ENCODE data around the gene OGDH. TPM values are rescaled to one million over a fixed set of nuclear protein-coding genes. Genes with fewer than 3 reads are reported as not detected.

Gene OGDH
- total RNA-seq, 2 donors from 2014 or later, result 277 to 390 TPM

DNA sequence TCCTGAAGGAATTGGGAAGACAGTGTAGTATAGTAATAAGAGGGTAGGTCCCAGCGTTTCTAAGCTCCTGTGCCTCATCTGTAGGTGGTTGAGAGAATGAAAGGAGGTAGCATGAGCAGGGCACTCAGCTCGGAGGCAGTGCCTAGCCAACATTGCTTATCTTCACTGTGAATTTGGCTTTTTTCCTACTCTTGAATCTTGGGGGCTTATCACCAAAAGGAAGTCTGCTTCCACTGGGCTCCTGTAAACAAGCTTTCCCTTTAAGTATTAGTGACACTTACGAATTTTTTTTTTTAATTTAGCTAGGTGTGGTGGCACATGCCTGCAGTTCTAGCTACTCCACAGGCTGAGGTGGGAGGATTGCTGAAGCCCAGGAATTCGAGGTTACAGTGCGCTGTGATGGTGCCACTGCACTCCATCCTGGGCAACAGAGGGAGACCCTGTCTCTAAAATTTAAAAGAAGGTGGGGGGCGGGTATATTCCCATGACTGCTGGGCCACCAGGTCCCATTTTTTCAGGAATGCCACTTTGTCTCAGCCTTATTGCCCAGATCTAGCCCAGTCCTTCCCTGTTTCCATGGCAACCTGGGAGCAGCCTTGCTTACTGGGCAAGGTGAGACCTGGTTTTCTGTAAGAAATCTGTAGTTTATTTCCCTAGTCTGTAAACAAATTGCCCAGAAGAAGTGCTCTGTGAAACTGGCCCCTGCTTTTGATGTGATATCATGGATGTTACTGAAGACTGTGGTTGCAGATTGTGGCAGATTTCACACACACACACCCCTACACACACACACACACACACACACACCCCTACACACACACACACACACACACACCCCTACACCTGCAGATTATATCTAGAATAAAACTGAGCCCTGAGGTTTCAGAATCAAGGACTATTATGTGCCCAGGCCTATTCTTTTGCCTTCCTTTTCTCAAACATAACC, 19.4 kb downstream of the OGDH start:
- peak overlapping the region; percentile 7 to 47 for H3K27ac ChIP-seq
- H3K4me3 ChIP-seq, result no peak overlapping the region
- peaks cover 28% of the 10 kb centered on the region for H3K36me3 ChIP-seq
- TF ChIP-seq, protein P1, sequence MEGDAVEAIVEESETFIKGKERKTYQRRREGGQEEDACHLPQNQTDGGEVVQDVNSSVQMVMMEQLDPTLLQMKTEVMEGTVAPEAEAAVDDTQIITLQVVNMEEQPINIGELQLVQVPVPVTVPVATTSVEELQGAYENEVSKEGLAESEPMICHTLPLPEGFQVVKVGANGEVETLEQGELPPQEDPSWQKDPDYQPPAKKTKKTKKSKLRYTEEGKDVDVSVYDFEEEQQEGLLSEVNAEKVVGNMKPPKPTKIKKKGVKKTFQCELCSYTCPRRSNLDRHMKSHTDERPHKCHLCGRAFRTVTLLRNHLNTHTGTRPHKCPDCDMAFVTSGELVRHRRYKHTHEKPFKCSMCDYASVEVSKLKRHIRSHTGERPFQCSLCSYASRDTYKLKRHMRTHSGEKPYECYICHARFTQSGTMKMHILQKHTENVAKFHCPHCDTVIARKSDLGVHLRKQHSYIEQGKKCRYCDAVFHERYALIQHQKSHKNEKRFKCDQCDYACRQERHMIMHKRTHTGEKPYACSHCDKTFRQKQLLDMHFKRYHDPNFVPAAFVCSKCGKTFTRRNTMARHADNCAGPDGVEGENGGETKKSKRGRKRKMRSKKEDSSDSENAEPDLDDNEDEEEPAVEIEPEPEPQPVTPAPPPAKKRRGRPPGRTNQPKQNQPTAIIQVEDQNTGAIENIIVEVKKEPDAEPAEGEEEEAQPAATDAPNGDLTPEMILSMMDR (IDR thresholded peaks at IDR 0.05), result no peak
- H3K27me3 ChIP-seq, result no peaks in the 10 kb centered on the region
- DNase-seq (ENCODE audit: low spot score), result no peak
- H3K9me3 ChIP-seq, result no peaks in the 10 kb centered on the region
- H3K4me1 ChIP-seq, result peaks cover 0 to 73% of the 10 kb centered on the region in 2 donors

DNA sequence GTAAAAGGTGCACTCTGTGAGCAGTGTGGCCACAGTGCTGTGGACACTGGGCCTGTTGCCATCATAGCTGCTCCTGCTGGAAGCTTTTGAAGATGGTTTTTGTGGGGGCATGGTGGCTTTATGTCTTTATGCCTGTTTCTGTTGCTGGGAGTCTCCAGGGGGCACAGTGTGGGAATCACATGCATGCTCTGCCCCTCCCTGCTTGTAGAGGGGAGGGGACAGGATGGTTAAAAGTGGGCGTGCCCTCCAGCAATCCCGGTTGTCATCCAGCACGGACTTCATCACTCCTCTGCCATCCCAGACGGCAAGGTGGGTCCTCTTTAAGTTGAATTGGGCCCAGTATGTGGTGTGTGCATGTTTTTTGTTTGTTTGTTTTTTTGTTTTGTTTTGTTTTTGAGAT, 20.2 kb downstream of the OGDH start:
- Histone ChIP-seq H3K9me3 (no peaks in the 10 kb centered on the region), H3K36me3 (peaks cover 28% of the 10 kb centered on the region), H3K27me3 (no peaks in the 10 kb centered on the region), H3K4me3 (no peak overlapping the region), H3K4me1 (peaks cover 0 to 72% of the 10 kb centered on the region in 2 donors), H3K27ac (peak overlapping the region in 1 of 2 donors; percentile 47)
- no peak for DNase-seq (ENCODE audit: low spot score)
- TF ChIP-seq, protein P1 (IDR thresholded peaks at IDR 0.05), result no peak

DNA sequence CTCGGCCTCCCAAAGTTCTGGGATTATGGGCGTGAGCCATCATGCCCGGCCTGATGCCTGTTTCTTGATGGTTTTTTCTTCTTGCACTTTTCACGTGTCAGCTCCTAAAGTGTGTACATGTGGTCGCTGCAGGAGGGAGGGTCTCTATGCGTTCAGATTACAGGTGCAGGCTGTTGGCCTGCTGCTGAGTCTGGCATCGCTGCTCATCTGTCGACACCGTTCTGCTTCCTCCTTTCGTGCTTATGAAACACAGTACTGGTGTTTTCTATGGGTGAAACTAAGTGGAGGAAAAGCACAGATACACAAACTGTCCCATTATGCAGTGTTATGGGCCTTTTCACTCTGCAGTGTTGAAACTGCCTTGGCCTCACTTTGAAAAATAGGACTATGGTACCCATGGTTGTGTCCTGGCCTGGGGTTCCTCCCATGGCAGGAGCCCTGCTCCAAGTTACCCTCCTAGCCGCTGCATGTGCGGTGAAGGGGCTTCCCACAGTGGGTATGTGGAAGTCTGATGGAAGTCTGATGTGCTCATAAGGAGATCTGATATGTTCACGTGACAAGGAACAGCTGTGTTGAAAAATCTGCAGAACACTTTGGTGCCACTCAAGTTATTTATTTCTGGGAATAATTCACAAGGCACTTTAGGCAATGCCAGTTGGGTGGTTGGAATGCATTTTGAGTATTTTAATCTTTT, 23.5 kb downstream of the OGDH start:
- TF ChIP-seq, protein P1 (IDR thresholded peaks at IDR 0.05), result no peak
- no peak overlapping the region for H3K4me3 ChIP-seq
- H3K36me3 ChIP-seq, result peaks cover 21% of the 10 kb centered on the region
- no peaks in the 10 kb centered on the region for H3K9me3 ChIP-seq
- no peaks in the 10 kb centered on the region for H3K27me3 ChIP-seq
- no peak for DNase-seq (ENCODE audit: low spot score)
- peaks cover 0 to 77% of the 10 kb centered on the region in 2 donors for H3K4me1 ChIP-seq
- H3K27ac ChIP-seq, result peak overlapping the region; percentile 6 to 39

DNA sequence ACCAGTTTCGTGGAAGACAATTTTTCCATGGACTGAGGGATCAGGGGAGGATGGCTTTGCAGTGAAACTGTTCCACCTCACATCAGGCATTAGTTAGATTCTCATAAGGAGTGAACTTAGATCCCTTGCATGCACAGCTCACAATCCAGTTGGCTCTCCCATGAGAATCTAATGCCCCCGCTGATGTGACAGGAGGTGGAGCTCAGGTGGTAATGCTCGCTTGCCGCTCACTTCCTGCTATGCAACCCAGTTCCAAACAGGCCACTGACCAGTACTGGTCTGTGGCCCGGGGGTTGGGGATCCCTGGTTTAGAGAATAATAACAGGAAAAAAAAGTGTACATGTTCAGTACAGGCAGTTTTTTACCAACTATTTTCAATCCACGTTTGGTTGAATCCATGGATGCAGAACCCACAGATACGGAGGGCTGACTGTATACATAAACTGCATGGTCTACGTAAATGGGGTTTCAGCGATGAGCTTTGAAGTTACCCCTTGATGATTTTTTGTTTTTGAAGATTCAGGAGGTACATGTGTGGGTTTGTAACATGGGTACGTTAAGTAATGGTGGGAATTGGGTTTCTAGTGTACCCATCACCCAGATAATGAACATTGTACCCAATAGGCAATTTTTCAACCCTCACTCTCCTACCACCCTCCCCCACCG, 24.5 kb downstream of the OGDH start:
- H3K36me3 ChIP-seq, result peaks cover 12% of the 10 kb centered on the region
- peaks cover 0 to 81% of the 10 kb centered on the region in 2 donors for H3K4me1 ChIP-seq
- H3K27ac ChIP-seq, result peak overlapping the region; percentile 6 to 88
- H3K27me3 ChIP-seq, result no peaks in the 10 kb centered on the region
- no peak for DNase-seq (ENCODE audit: low spot score)
- H3K9me3 ChIP-seq, result no peaks in the 10 kb centered on the region
- TF ChIP-seq, protein P1 (IDR thresholded peaks at IDR 0.05), result no peak
- H3K4me3 ChIP-seq, result no peak overlapping the region

DNA sequence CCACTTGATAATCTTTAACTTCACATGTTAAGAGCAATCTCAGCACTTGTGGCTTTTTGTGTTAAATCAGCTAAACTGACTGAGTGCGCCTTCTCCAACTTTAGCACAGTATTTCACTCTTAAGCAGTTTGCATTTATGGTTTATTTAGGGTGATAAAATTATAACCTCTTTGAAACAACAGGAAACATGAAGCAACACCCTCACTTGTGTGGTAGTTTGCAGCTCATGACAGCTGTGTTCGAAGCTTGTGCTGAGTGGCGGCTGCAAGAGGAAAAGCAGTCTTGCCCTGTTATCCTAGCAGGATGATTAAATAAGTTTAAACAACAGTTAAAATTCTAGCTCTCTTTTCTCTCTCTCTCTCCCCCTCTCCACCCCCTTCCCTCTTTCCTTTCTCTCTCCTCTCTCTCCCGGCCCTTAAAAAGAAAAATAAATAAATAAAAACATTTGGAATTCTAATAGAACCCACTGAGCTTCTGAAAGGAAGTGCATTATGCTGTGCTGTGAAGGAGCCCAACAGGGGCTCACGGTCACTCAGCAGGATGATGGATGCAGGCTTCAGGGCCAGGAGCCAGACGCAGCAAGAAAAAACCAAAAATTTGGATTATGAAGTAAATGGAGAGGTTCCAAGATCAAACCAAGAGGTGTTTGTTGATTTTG, 25.2 kb downstream of the OGDH start:
- peaks cover 6% of the 10 kb centered on the region for H3K36me3 ChIP-seq
- no peak overlapping the region for H3K4me3 ChIP-seq
- peaks cover 0 to 82% of the 10 kb centered on the region in 2 donors for H3K4me1 ChIP-seq
- H3K27me3 ChIP-seq, result no peaks in the 10 kb centered on the region
- peak overlapping the region; percentile 88 to 90 for H3K27ac ChIP-seq
- DNase-seq (ENCODE audit: low spot score), result no peak
- TF ChIP-seq, protein P1 (IDR thresholded peaks at IDR 0.05), result no peak
- H3K9me3 ChIP-seq, result no peaks in the 10 kb centered on the region

All from right atrium auricular region (tissue), 2 donors.